Measurements from ENCODE around the gene OGFOD3.

GRCh38 chr17:82386881-82387704 is 31.3 kb downstream of the OGFOD3 start:
- TF ChIP-seq REST (IDR thresholded peaks at IDR 0.05; ENCODE audit: low read depth) (no peak), EP300 (IDR thresholded peaks at IDR 0.05; ENCODE audit: borderline replicate concordance) (no peak)

All from Ishikawa (cell line).